GM10248 (cell line): ENCODE results near the gene UBE2G1.

Source experiments
- CTCF ChIA-PET: fragments of 300-600 bp; sonication (Branson Sonifier 250); formaldehyde crosslinking; extraction: SDS; loops from one replicate; lab custom pipeline; 2021; ENCODE audit warnings: antibody characterized with exemption; lab: Yijun Ruan, JAX
- POLR2A ChIA-PET: fragments of 350-650 bp; sonication (Branson Sonifier 250); formaldehyde crosslinking; extraction: SDS; loops from one replicate; lab custom pipeline; 2020; ENCODE audit warnings: antibody characterized with exemption; lab: Yijun Ruan, JAX
- DNase-seq: peaks from one replicate; pipeline ENCODE4 v3.0.0; 2012; ENCODE audit errors: extremely low spot score
- CTCF ChIP-seq: IDR thresholded peaks from 2 replicates; pipeline ENCODE4 v1.5.1; 2012; ENCODE audit warnings: mild to moderate bottlenecking, low read depth; ENCODE audit errors: extremely low read depth, missing control alignments, control extremely low read depth

The UBE2G1 gene

GRCh38 chr17:4406386-4406785 is 39.9 kb upstream of the UBE2G1 start:
- DNase-seq: no peak
- ChIA-PET CTCF (interaction anchor here (1.3 to 8.2 kb wide), 5 partner anchors 14 to 206 kb away, joined by 4 to 45 read pairs (median 5); no protein-coding TSS in a partner anchor), POLR2A (interaction anchor here (1.2 kb wide), 1 partner anchor 10 kb away, joined by 3 read pairs; no protein-coding TSS in a partner anchor)
- TF ChIP-seq CTCF: no peak

- CTCF ChIA-PET: interaction anchor here (0.8 to 8.2 kb wide), 7 partner anchors 8 to 206 kb away, joined by 3 to 45 read pairs (median 5); no protein-coding TSS in a partner anchor
- no peak for DNase-seq
- TF ChIP-seq CTCF: no peak
- POLR2A ChIA-PET: interaction anchor here (1.2 kb wide), 1 partner anchor 9 kb away, joined by 3 read pairs; no protein-coding TSS in a partner anchor
Measured at GRCh38 chr17:4405699-4406098, 39.2 kb upstream of the UBE2G1 start.

- POLR2A ChIA-PET: interaction anchor here (1.2 kb wide), 1 partner anchor 8 kb away, joined by 3 read pairs; no protein-coding TSS in a partner anchor
Measured at GRCh38 chr17:4405038-4405669, 38.7 kb upstream of the UBE2G1 start.

GRCh38 chr17:4397840-4398239 is 31.4 kb upstream of the UBE2G1 start:
- ChIA-PET POLR2A (no interaction called here), CTCF (no interaction called here)
- no peak for DNase-seq
- TF ChIP-seq CTCF: no peak

More at GRCh38 chr17:4405038-4405669, 38.7 kb upstream of the UBE2G1 start:
- CTCF ChIA-PET: interaction anchor here (0.8 to 8.2 kb wide), 7 partner anchors 8 to 205 kb away, joined by 3 to 45 read pairs (median 5); no protein-coding TSS in a partner anchor
- TF ChIP-seq CTCF: no peak
- no peak for DNase-seq

GRCh38 chr17:4395111-4395478 is 28.6 kb upstream of the UBE2G1 start:
- DNase-seq: no peak
- TF ChIP-seq CTCF: no peak
- POLR2A ChIA-PET: no interaction called here
- CTCF ChIA-PET: interaction anchor here (0.8 to 2.4 kb wide), 6 partner anchors 9 to 179 kb away, joined by 3 to 10 read pairs (median 6); no protein-coding TSS in a partner anchor

- no peak for TF ChIP-seq CTCF
- no peak for DNase-seq
- ChIA-PET POLR2A (no interaction called here), CTCF (interaction anchor here (0.9 to 2.4 kb wide), 6 partner anchors 8 to 179 kb away, joined by 3 to 8 read pairs (median 5); no protein-coding TSS in a partner anchor)
Measured at GRCh38 chr17:4394208-4395110, 28.0 kb upstream of the UBE2G1 start.
